GM20431 (cell line): Measurements from ENCODE around the gene CARMIL3.

ENCODE experiments used
- in situ Hi-C: fragments of 300-500 bp; cut with MseI, MboI; formaldehyde crosslinking; loops from one replicate; pipeline ENCODE4 v1.15.0; 2020; ENCODE audit warnings: low sequenced_read_pairs; ENCODE audit not compliant: unreplicated experiment

CARMIL3 gene

GRCh38 chr14:24060984-24061913 is 9.4 kb downstream of the CARMIL3 start:
- in situ Hi-C loops = no loop called here

- in situ Hi-C loops = no loop called here
Observed at GRCh38 chr14:24062216-24062980, 10.6 kb downstream of the CARMIL3 start.

- in situ Hi-C loops = no loop called here
Observed at GRCh38 chr14:24063263-24063836, 11.5 kb downstream of the CARMIL3 start.

GRCh38 chr14:24064091-24064795 is 12.4 kb downstream of the CARMIL3 start:
- in situ Hi-C loops = no loop called here

GRCh38 chr14:24064856-24065255 is 13.0 kb downstream of the CARMIL3 start:
- in situ Hi-C loops = no loop called here

- in situ Hi-C loops = no loop called here
Observed at GRCh38 chr14:24065408-24065807, 13.6 kb downstream of the CARMIL3 start.

- in situ Hi-C loops = no loop called here
Observed at GRCh38 chr14:24066496-24067132, 14.8 kb downstream of the CARMIL3 start.

- in situ Hi-C loops = no loop called here
Observed at GRCh38 chr14:24067133-24068082, 15.6 kb downstream of the CARMIL3 start.

- in situ Hi-C loops = no loop called here
Observed at GRCh38 chr14:24068711-24069410, 17.1 kb downstream of the CARMIL3 start.

GRCh38 chr14:24069411-24069735 is 17.6 kb downstream of the CARMIL3 start:
- in situ Hi-C loops = no loop called here

- in situ Hi-C loops = no loop called here
Observed at GRCh38 chr14:24070285-24071143, 18.7 kb downstream of the CARMIL3 start.

GRCh38 chr14:24071144-24071697 is 19.4 kb downstream of the CARMIL3 start, which contains the start of gene CPNE6:
Gene CPNE6, plus strand, starts transcription at chr14:24071562. Its CDS starts 1,375 bp downstream, at chr14:24072937.
- in situ Hi-C loops = no loop called here

- in situ Hi-C loops = no loop called here
Observed at GRCh38 chr14:24071836-24072430, 20.1 kb downstream of the CARMIL3 start.

- in situ Hi-C loops = no loop called here
Observed at GRCh38 chr14:24072436-24072835, 20.6 kb downstream of the CARMIL3 start.

- in situ Hi-C loops = no loop called here
Observed at GRCh38 chr14:24072881-24073877, 21.4 kb downstream of the CARMIL3 start.
